Measurements from ENCODE around the gene SET. TPM values are rescaled to one million over a fixed set of nuclear protein-coding genes. Genes with fewer than 3 reads are reported as not detected.
A peak's percentile ranks its signal among the peaks of the same experiment; 100 is the strongest.

Gene SET
- total RNA-seq, 2 experiments from 2014 or later, result 749 to 755 TPM

DNA sequence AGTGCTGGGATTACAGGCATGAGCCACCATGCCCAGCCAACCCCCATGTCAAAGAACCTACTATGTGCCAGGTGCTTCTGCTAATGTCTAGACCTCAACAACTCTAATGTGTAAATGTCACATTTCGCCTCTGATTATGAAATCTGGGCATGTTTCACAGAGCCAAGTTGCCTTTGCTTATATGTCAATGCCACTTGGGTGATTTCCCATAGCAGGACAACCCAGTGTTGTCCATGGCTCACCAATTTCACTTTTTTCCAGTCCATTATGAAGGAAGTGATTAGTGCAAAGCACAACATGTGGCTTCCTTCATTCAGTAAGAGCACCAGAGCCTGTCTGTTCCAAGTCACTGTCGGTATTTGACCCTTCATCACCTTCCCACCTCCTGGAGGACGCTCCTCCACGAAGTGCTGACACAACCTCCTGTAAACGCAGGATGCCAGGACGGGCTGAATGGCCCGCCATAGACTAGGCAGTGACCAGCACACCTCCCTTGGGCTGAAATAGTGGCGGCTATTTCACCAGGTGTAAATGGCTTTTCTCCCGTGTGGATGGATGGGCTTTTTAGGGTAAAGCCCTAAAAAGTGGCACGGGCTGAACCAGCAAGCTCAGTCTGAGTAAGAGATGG is 12.3 kb downstream of the SET start:
- no peak for TF ChIP-seq CTCF (IDR thresholded peaks at IDR 0.05)
- intact Hi-C loops (cut with micrococcal nuclease), result no loop called here
- CTCF ChIA-PET, result interaction anchor here (0.9 to 3.3 kb wide), 15 partner anchors 9 to 129 kb away, joined by 3 to 29 read pairs (median 3); partner anchors contain the start of genes ENDOG, SPOUT1 and ZDHHC12
- POLR2A ChIA-PET, result interaction anchor here (0.6 to 2.5 kb wide), 6 partner anchors 11 to 330 kb away, joined by 3 to 16 read pairs (median 3); partner anchors contain the start of genes SET and ZDHHC12
- Mint-ChIP-seq H3K4me3 (peak overlapping the region; percentile 79), H3K9me3 (no peaks in the 10 kb centered on the region), H3K27ac (no peak overlapping the region), H3K36me3 (ENCODE audit: low read depth) (peaks cover 10% of the 10 kb centered on the region), H3K27me3 (no peaks in the 10 kb centered on the region), H3K4me1 (ENCODE audit: low read depth) (peaks cover 13% of the 10 kb centered on the region)
- ATAC-seq (no peak), DNase-seq (no peak)

- Mint-ChIP-seq H3K4me1 (ENCODE audit: low read depth) (peaks cover 13% of the 10 kb centered on the region), H3K4me3 (peak within 1 kb of the TSS; percentile 79), H3K36me3 (ENCODE audit: low read depth) (peaks cover 4% of the 10 kb centered on the region), H3K9me3 (no peaks in the 10 kb centered on the region), H3K27me3 (no peaks in the 10 kb centered on the region), H3K27ac (peak within 1 kb of the TSS; percentile 49)
- ATAC-seq, result peak; percentile 89
- POLR2A ChIA-PET, result interaction anchor here (0.6 to 0.9 kb wide), 4 partner anchors 18 to 163 kb away, joined by 3 read pairs; partner anchors contain the start of gene ZDHHC12
- peak; percentile 92 for DNase-seq
- CTCF ChIA-PET, result interaction anchor here (0.6 to 3.3 kb wide), 24 partner anchors 9 to 512 kb away, joined by 3 to 29 read pairs (median 3); partner anchors contain the start of genes ENDOG, SPOUT1 and ZDHHC12
- intact Hi-C loops (cut with micrococcal nuclease), result no loop called here
- TF ChIP-seq CTCF (IDR thresholded peaks at IDR 0.05), result peak; percentile 96
Observed at GRCh38 chr9:128702445-128702948, 13.5 kb downstream of the SET start, which contains the start of gene PKN3. Gene PKN3, plus strand, starts transcription at chr9:128702503. Its CDS starts 413 bp downstream, at chr9:128702916.

- H3K27ac Mint-ChIP-seq, result peak overlapping the region; percentile 49
- DNase-seq (peak; percentile 55), ATAC-seq (peak; percentile 32)
- no peaks in the 10 kb centered on the region for H3K9me3 Mint-ChIP-seq
- no peak for TF ChIP-seq CTCF (IDR thresholded peaks at IDR 0.05)
- no peaks in the 10 kb centered on the region for H3K27me3 Mint-ChIP-seq
- H3K4me1 Mint-ChIP-seq (ENCODE audit: low read depth), result peaks cover 13% of the 10 kb centered on the region
- intact Hi-C loops (cut with micrococcal nuclease), result no loop called here
- CTCF ChIA-PET, result interaction anchor here (1.4 to 1.9 kb wide), 2 partner anchors 21 to 86 kb away, joined by 3 to 4 read pairs; partner anchors contain the start of gene ZDHHC12
- peak overlapping the region; percentile 79 for H3K4me3 Mint-ChIP-seq
- no peaks in the 10 kb centered on the region for H3K36me3 Mint-ChIP-seq (ENCODE audit: low read depth)
- POLR2A ChIA-PET, result interaction anchor here (1.1 to 1.2 kb wide), 2 partner anchors 23 to 70 kb away, joined by 3 to 4 read pairs; no protein-coding TSS in a partner anchor
Observed at GRCh38 chr9:128702949-128703615, 14.1 kb downstream of the SET start.

GRCh38 chr9:128703616-128704355 is 14.8 kb downstream of the SET start:
- intact Hi-C loops (cut with micrococcal nuclease), result no loop called here
- Mint-ChIP-seq H3K36me3 (ENCODE audit: low read depth) (no peaks in the 10 kb centered on the region), H3K27ac (no peak overlapping the region), H3K9me3 (no peaks in the 10 kb centered on the region), H3K27me3 (no peaks in the 10 kb centered on the region), H3K4me3 (peak overlapping the region; percentile 79), H3K4me1 (ENCODE audit: low read depth) (peaks cover 13% of the 10 kb centered on the region)
- ATAC-seq (no peak), DNase-seq (no peak)
- no peak for TF ChIP-seq CTCF (IDR thresholded peaks at IDR 0.05)
- ChIA-PET POLR2A (interaction anchor here (1.1 to 1.2 kb wide), 3 partner anchors 12 to 69 kb away, joined by 3 to 4 read pairs (median 4); no protein-coding TSS in a partner anchor), CTCF (interaction anchor here (1.4 to 1.9 kb wide), 2 partner anchors 20 to 85 kb away, joined by 3 to 4 read pairs; partner anchors contain the start of gene ZDHHC12)

All from activated CD8-positive, alpha-beta T cell treated with anti-CD3 and anti-CD28 coated beads for 36 hours (primary cell).